ENCODE measurements around the gene OFD1.

OFD1 gene

GRCh38 chrX:13716905-13717304 lies 17.6 kb upstream of the OFD1 start:
- Histone ChIP-seq H2BK5ac (ENCODE audit: low read depth, low read length, poor library complexity, severe bottlenecking) (no peak overlapping the region), H3K4me1 (ENCODE audit: control insufficient read depth, insufficient read depth, low read depth, low read length) (peaks cover 2% of the 10 kb centered on the region), H4K91ac (ENCODE audit: low read length) (no peak overlapping the region), H3K4ac (ENCODE audit: low read depth in 1 of 2, low read length in 2 of 2) (no peak overlapping the region), H3K27ac (ENCODE audit: low read length, poor library complexity, severe bottlenecking) (no peak overlapping the region), H2BK15ac (ENCODE audit: low read depth, poor library complexity, severe bottlenecking) (no peak overlapping the region), H3K4me2 (ENCODE audit: low read length, poor library complexity, severe bottlenecking) (no peak overlapping the region), H3K9me3 (ENCODE audit: control insufficient read depth, low read length) (no peaks in the 10 kb centered on the region), H2BK120ac (ENCODE audit: low read depth, low read length) (no peak overlapping the region), H3K14ac (ENCODE audit: low read length in 2 of 2) (no peak overlapping the region), H2AK5ac (ENCODE audit: low read length, severe bottlenecking) (no peak overlapping the region), H3K27me3 (ENCODE audit: control insufficient read depth in 1 of 2, insufficient read depth in 1 of 2, low read length in 2 of 2) (no peaks in the 10 kb centered on the region), H3K36me3 (ENCODE audit: control insufficient read depth in 1 of 2, insufficient read depth in 2 of 2, low read depth in 1 of 2, low read length in 2 of 2) (peaks cover 5 to 38% of the 10 kb centered on the region in 2 experiments), H2AFZ (ENCODE audit: low read depth, low read length) (no peak overlapping the region), H3K9ac (ENCODE audit: low read length) (no peak overlapping the region), H4K8ac (ENCODE audit: low read length) (no peak overlapping the region), H3K18ac (ENCODE audit: low read depth in 1 of 2, low read length in 2 of 2) (no peak overlapping the region), H3K4me3 (ENCODE audit: insufficient read depth in 1 of 2, low read depth in 1 of 2, low read length in 2 of 2) (no peak overlapping the region), H3K23ac (ENCODE audit: low read length in 2 of 2) (no peak overlapping the region), H3K79me1 (replicated peaks; ENCODE audit: low read length, poor library complexity, severe bottlenecking) (no peaks in the 10 kb centered on the region), H2BK12ac (ENCODE audit: low read length in 2 of 2) (no peak overlapping the region)
- no peak for DNase-seq
- WGBS = 98% methylated on average over 4 of the region's 6 CpGs

DNA sequence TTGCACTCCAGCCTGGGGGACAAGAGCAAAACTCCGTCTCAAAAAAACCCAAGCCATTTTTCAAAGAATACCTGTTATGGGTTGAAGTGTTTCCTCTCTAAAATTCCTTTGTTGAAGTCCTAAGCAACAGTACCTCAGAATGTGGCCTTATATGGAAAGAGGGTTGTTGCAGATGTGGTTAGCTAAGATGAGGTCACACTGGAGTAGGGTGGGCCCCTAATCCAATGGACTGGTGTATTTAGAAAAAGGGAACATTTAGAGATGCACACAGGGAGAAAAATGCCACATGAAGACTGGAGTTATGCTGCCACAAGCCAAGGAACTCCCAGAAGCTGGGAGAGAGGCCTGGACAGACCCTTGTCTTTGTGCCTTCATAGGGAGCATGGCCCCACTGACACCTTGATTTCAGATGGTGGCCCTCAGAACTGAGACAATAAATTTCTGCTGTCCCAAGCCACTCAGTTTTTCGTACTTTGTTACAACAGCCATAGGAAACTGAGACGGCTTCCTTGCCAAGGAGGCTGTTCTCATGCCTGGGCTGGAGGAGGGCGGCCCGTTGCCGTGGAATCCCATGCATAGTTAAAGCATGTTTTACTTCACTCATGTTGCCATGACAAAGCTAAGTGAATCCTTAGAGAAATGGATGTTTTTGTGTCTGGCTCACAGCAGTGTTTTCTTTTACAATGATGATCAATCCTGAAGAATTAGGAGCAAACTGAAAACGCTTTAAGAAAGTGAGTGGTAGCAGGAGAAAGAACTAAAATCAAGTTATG lies 16.7 kb upstream of the OFD1 start:
- Histone ChIP-seq H3K27me3 (ENCODE audit: control insufficient read depth in 1 of 2, insufficient read depth in 1 of 2, low read length in 2 of 2) (no peaks in the 10 kb centered on the region), H4K91ac (ENCODE audit: low read length) (no peak overlapping the region), H2BK120ac (ENCODE audit: low read depth, low read length) (no peak overlapping the region), H3K18ac (ENCODE audit: low read depth in 1 of 2, low read length in 2 of 2) (no peak overlapping the region), H2BK12ac (ENCODE audit: low read length in 2 of 2) (no peak overlapping the region), H3K9me3 (ENCODE audit: control insufficient read depth, low read length) (no peaks in the 10 kb centered on the region), H3K4me2 (ENCODE audit: low read length, poor library complexity, severe bottlenecking) (no peak overlapping the region), H4K8ac (ENCODE audit: low read length) (no peak overlapping the region), H3K9ac (ENCODE audit: low read length) (peak overlapping the region; percentile 86), H3K36me3 (ENCODE audit: control insufficient read depth in 1 of 2, insufficient read depth in 2 of 2, low read depth in 1 of 2, low read length in 2 of 2) (peaks cover 5 to 30% of the 10 kb centered on the region in 2 experiments), H3K4ac (ENCODE audit: low read depth in 1 of 2, low read length in 2 of 2) (no peak overlapping the region), H2AFZ (ENCODE audit: low read depth, low read length) (no peak overlapping the region), H3K4me3 (ENCODE audit: insufficient read depth in 1 of 2, low read depth in 1 of 2, low read length in 2 of 2) (peak overlapping the region in 1 of 2 experiments; percentile 41), H3K4me1 (ENCODE audit: control insufficient read depth, insufficient read depth, low read depth, low read length) (peaks cover 5% of the 10 kb centered on the region), H3K14ac (ENCODE audit: low read length in 2 of 2) (no peak overlapping the region), H3K79me1 (replicated peaks; ENCODE audit: low read length, poor library complexity, severe bottlenecking) (no peaks in the 10 kb centered on the region), H3K27ac (ENCODE audit: low read length, poor library complexity, severe bottlenecking) (no peak overlapping the region), H2BK15ac (ENCODE audit: low read depth, poor library complexity, severe bottlenecking) (no peak overlapping the region), H2AK5ac (ENCODE audit: low read length, severe bottlenecking) (no peak overlapping the region), H3K23ac (ENCODE audit: low read length in 2 of 2) (no peak overlapping the region), H2BK5ac (ENCODE audit: low read depth, low read length, poor library complexity, severe bottlenecking) (no peak overlapping the region)
- 73% methylated on average over 6 of the region's 7 CpGs for WGBS
- DNase-seq = peak; percentile 56

GRCh38 chrX:13719192-13719856 lies 15.2 kb upstream of the OFD1 start:
- Histone ChIP-seq H3K4me3 (ENCODE audit: insufficient read depth in 1 of 2, low read depth in 1 of 2, low read length in 2 of 2) (no peak overlapping the region), H3K4ac (ENCODE audit: low read depth in 1 of 2, low read length in 2 of 2) (no peak overlapping the region), H4K91ac (ENCODE audit: low read length) (no peak overlapping the region), H3K27ac (ENCODE audit: low read length, poor library complexity, severe bottlenecking) (peak overlapping the region; percentile 17), H3K18ac (ENCODE audit: low read depth in 1 of 2, low read length in 2 of 2) (no peak overlapping the region), H2AFZ (ENCODE audit: low read depth, low read length) (no peak overlapping the region), H2BK15ac (ENCODE audit: low read depth, poor library complexity, severe bottlenecking) (no peak overlapping the region), H3K14ac (ENCODE audit: low read length in 2 of 2) (no peak overlapping the region), H2BK12ac (ENCODE audit: low read length in 2 of 2) (no peak overlapping the region), H3K23ac (ENCODE audit: low read length in 2 of 2) (no peak overlapping the region), H3K9ac (ENCODE audit: low read length) (peak overlapping the region; percentile 86), H4K8ac (ENCODE audit: low read length) (no peak overlapping the region), H3K36me3 (ENCODE audit: control insufficient read depth in 1 of 2, insufficient read depth in 2 of 2, low read depth in 1 of 2, low read length in 2 of 2) (peaks cover 5 to 32% of the 10 kb centered on the region in 2 experiments), H3K79me1 (replicated peaks; ENCODE audit: low read length, poor library complexity, severe bottlenecking) (no peaks in the 10 kb centered on the region), H3K27me3 (ENCODE audit: control insufficient read depth in 1 of 2, insufficient read depth in 1 of 2, low read length in 2 of 2) (no peaks in the 10 kb centered on the region), H3K4me2 (ENCODE audit: low read length, poor library complexity, severe bottlenecking) (no peak overlapping the region), H3K4me1 (ENCODE audit: control insufficient read depth, insufficient read depth, low read depth, low read length) (peaks cover 5% of the 10 kb centered on the region), H2BK120ac (ENCODE audit: low read depth, low read length) (no peak overlapping the region), H3K9me3 (ENCODE audit: control insufficient read depth, low read length) (no peaks in the 10 kb centered on the region), H2BK5ac (ENCODE audit: low read depth, low read length, poor library complexity, severe bottlenecking) (no peak overlapping the region), H2AK5ac (ENCODE audit: low read length, severe bottlenecking) (no peak overlapping the region)
- WGBS = 83% methylated on average over 3 of the region's 3 CpGs
- DNase-seq = peak; percentile 43

DNA sequence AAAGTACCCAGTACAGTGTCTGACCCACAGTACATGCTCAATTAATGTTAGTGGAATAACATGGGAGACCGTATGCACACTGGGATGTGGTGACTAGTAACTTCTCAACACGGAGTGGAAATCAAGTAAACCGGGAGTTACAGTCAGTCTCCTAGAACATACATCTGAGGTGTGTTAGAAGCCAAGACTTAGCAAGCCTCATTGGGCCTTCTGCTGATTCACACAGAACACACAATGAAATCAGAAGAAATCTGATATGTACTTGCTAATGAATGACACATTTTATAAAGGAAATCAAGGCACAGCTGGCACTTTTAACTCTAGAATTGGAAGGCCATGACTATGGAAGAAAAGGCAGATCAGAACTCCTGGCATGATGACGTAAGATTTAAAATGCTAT lies 13.2 kb upstream of the OFD1 start:
- no peak for DNase-seq
- Histone ChIP-seq H4K8ac (ENCODE audit: low read length) (no peak overlapping the region), H3K4me3 (ENCODE audit: insufficient read depth in 1 of 2, low read depth in 1 of 2, low read length in 2 of 2) (no peak overlapping the region), H3K18ac (ENCODE audit: low read depth in 1 of 2, low read length in 2 of 2) (no peak overlapping the region), H3K9me3 (ENCODE audit: control insufficient read depth, low read length) (no peaks in the 10 kb centered on the region), H2BK120ac (ENCODE audit: low read depth, low read length) (no peak overlapping the region), H3K36me3 (ENCODE audit: control insufficient read depth in 1 of 2, insufficient read depth in 2 of 2, low read depth in 1 of 2, low read length in 2 of 2) (peaks cover 8 to 16% of the 10 kb centered on the region in 2 experiments), H2BK5ac (ENCODE audit: low read depth, low read length, poor library complexity, severe bottlenecking) (no peak overlapping the region), H2BK15ac (ENCODE audit: low read depth, poor library complexity, severe bottlenecking) (no peak overlapping the region), H3K27me3 (ENCODE audit: control insufficient read depth in 1 of 2, insufficient read depth in 1 of 2, low read length in 2 of 2) (no peaks in the 10 kb centered on the region), H3K4me2 (ENCODE audit: low read length, poor library complexity, severe bottlenecking) (no peak overlapping the region), H4K91ac (ENCODE audit: low read length) (no peak overlapping the region), H2AK5ac (ENCODE audit: low read length, severe bottlenecking) (no peak overlapping the region), H3K23ac (ENCODE audit: low read length in 2 of 2) (no peak overlapping the region), H3K9ac (ENCODE audit: low read length) (peak overlapping the region; percentile 13), H3K14ac (ENCODE audit: low read length in 2 of 2) (no peak overlapping the region), H2AFZ (ENCODE audit: low read depth, low read length) (no peak overlapping the region), H3K4ac (ENCODE audit: low read depth in 1 of 2, low read length in 2 of 2) (no peak overlapping the region), H3K79me1 (replicated peaks; ENCODE audit: low read length, poor library complexity, severe bottlenecking) (no peaks in the 10 kb centered on the region), H3K27ac (ENCODE audit: low read length, poor library complexity, severe bottlenecking) (no peak overlapping the region), H2BK12ac (ENCODE audit: low read length in 2 of 2) (no peak overlapping the region), H3K4me1 (ENCODE audit: control insufficient read depth, insufficient read depth, low read depth, low read length) (peaks cover 5% of the 10 kb centered on the region)
- WGBS = 100% methylated on average over 1 of the region's 4 CpGs

Data from mesenchymal stem cell (in vitro differentiated cells and primary cell).